Measurements from ENCODE around the gene CORIN. TPM values are rescaled to one million over a fixed set of nuclear protein-coding genes. Genes with fewer than 3 reads are reported as not detected.

The CORIN gene
- total and polyA plus RNA-seq, 10 of the 15 experiments (the other 5 are each of a cell fraction or from before 2014, with no cell fraction given): 0.02 to 0.45 (median 0.09) TPM; not detected in 3

DNA sequence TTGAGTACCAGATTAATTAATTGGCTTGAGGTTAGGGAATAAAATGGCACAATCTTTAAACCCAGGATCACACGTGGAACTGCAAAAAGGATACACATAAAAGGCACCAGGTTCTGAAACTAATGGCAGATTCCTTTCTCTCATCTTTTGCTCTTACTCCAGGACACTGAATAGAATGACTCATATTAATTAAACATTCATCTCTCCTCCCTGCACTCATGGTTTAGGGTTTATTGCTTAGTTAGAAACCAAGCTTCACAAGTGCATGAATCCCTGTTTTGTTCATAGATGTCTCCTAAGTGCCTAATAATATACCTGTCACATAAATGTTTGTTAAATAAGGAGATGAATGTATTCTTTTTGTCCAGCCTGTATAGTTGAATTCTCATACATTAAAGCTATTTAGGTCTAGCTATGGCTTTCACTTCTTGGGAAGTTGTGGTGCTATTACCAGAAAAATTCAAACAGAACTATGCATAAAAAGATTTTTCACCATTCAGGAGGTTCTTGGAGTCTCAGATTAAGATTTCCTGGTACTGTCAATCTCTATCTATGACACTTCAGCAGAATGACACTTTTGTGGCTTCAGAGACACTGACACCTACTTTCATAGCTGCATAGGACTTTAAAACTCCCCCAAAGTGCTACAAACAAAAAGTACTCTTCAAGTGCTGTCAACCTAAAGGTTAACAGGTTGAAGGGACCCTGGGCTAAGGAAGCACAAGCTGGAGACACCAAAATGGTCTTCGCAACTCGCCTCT is 7.4 kb downstream of the CORIN start:
- Histone ChIP-seq H3K9me3 (replicated peaks; ENCODE audit: control insufficient read depth, insufficient read depth, low read length) (no peaks in the 10 kb centered on the region; the same call in 2 of the 3 replicates), H4K20me1 (ENCODE audit: control insufficient read depth, insufficient read depth) (no peaks in the 10 kb centered on the region), H3K4me1 (ENCODE audit: control insufficient read depth, insufficient read depth, low read length) (no peaks in the 10 kb centered on the region), H2AFZ (ENCODE audit: control insufficient read depth, low read depth, low read length) (no peak overlapping the region), H3K27me3 (replicated peaks in 1 of 2; ENCODE audit: control insufficient read depth in 2 of 2, insufficient read depth in 2 of 2, low read length in 1 of 2) (no peaks in the 10 kb centered on the region), H3K4me3 (no peak overlapping the region), H3K79me2 (ENCODE audit: control insufficient read depth, insufficient read depth, low read length) (no peaks in the 10 kb centered on the region), H3K36me3 (ENCODE audit: control insufficient read depth in 2 of 2, insufficient read depth in 2 of 2, low read length in 1 of 2) (no peaks in the 10 kb centered on the region), H3K9ac (ENCODE audit: control insufficient read depth, insufficient read depth, low read length) (no peak overlapping the region), H3K4me2 (ENCODE audit: control insufficient read depth, insufficient read depth) (no peak overlapping the region), H3K27ac (ENCODE audit: control insufficient read depth, insufficient read depth) (no peak overlapping the region)
- TF ChIP-seq EP300 (IDR thresholded peaks at IDR 0.05; ENCODE audit: borderline replicate concordance in 1 of 2, control insufficient read depth in 1 of 2, low read depth in 2 of 2, low read length in 2 of 2): no peak
- TF ChIP-seq POU2F2 (IDR thresholded peaks at IDR 0.05; ENCODE audit: borderline replicate concordance, low read depth, low read length): no peak
- TF ChIP-seq POLR2AphosphoS5 (IDR thresholded peaks at IDR 0.05; ENCODE audit: low read length): no peak
- TF ChIP-seq CBX5 (IDR thresholded peaks at IDR 0.05; ENCODE audit: low read depth): no peak
- no peak for TF ChIP-seq CEBPB (IDR thresholded peaks at IDR 0.05; ENCODE audit: borderline replicate concordance in 1 of 2, low read depth in 2 of 2, low read length in 2 of 2)
- no peak for TF ChIP-seq FOXM1 (IDR thresholded peaks at IDR 0.05; ENCODE audit: low read depth, low read length)
- TF ChIP-seq SRF (IDR thresholded peaks at IDR 0.05; ENCODE audit: low read depth in 2 of 2, low read length in 2 of 2): no peak
- TF ChIP-seq ESRRA (IDR thresholded peaks at IDR 0.05; ENCODE audit: low read length): no peak
- no peak for TF ChIP-seq NR2C2 (IDR thresholded peaks at IDR 0.05; ENCODE audit: borderline replicate concordance, control insufficient read depth, insufficient read length, low read depth)
- no peak for TF ChIP-seq TAF1 (IDR thresholded peaks at IDR 0.05; ENCODE audit: borderline replicate concordance, low read depth, low read length)
- TF ChIP-seq CBX3 (IDR thresholded peaks at IDR 0.05; ENCODE audit: borderline replicate concordance, low read depth): no peak
- no peak for TF ChIP-seq ZBED1 (IDR thresholded peaks at IDR 0.05; ENCODE audit: borderline replicate concordance)
- TF ChIP-seq MYC (IDR thresholded peaks at IDR 0.05; ENCODE audit: insufficient read depth, insufficient read length, insufficient replicate concordance, low read length, severe bottlenecking): no peak
- intact Hi-C loops (cut with micrococcal nuclease; ENCODE audit: unreplicated experiment): loop anchor here (5.0 kb wide), 1 partner anchor 38 kb away; no protein-coding TSS in a partner anchor
- 49% methylated on average over 3 of the region's 3 CpGs for WGBS (ENCODE audit: insufficient coverage, insufficient replicate concordance, low lambda C conversion rate, missing lambda C conversion rate)
- ChIA-PET CTCF (interaction anchor here (1.0 to 2.1 kb wide), 3 partner anchors 9 to 144 kb away, joined by 3 to 6 read pairs (median 3); no protein-coding TSS in a partner anchor), RAD21 (ENCODE audit: unreplicated experiment) (no interaction called here), POLR2A (interaction anchor here (0.5 to 0.6 kb wide), 2 partner anchors 100 to 337 kb away, joined by 3 to 4 read pairs; no protein-coding TSS in a partner anchor), SMC1A (ENCODE audit: uncharacterized antibody, unreplicated experiment) (interaction anchor here (0.6 to 1.3 kb wide), 3 partner anchors 12 to 342 kb away, joined by 3 read pairs; no protein-coding TSS in a partner anchor)
- in situ Hi-C loops (cut with MboI): no loop called here
- ATAC-seq (no peak), DNase-seq (ENCODE audit: low read depth, low spot score) (no peak), FAIRE-seq (no peak)
- BruUV-seq (replicated peaks): no TSS peak

All from GM12878 (cell line).